ENCODE results near the gene PDE10A. TPM values are rescaled to one million over a fixed set of nuclear protein-coding genes. Genes with fewer than 3 reads are reported as not detected.

Gene PDE10A
- total and polyA plus RNA-seq, 2 of the 8 experiments (the other 6 are each of a cell fraction or from before 2014, with no cell fraction given): 1.1 to 2.4 TPM

- TF ChIP-seq HDAC2 (IDR thresholded peaks at IDR 0.05; ENCODE audit: borderline replicate concordance in 1 of 2, low read depth in 2 of 2, low read length in 2 of 2): no peak
- TF ChIP-seq, protein P1, sequence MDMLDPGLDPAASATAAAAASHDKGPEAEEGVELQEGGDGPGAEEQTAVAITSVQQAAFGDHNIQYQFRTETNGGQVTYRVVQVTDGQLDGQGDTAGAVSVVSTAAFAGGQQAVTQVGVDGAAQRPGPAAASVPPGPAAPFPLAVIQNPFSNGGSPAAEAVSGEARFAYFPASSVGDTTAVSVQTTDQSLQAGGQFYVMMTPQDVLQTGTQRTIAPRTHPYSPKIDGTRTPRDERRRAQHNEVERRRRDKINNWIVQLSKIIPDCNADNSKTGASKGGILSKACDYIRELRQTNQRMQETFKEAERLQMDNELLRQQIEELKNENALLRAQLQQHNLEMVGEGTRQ (IDR thresholded peaks at IDR 0.05; ENCODE audit: low read length): no peak
These were observed 8.9 kb downstream of the PDE10A start (continued) for GRCh38 chr6:165654144-165654543.
